H9 (cell line): Measurements from ENCODE around the gene RXFP1. TPM values are rescaled to one million over a fixed set of nuclear protein-coding genes. Genes with fewer than 3 reads are reported as not detected.

ENCODE experiments used
- DNase-seq: peaks from one replicate; pipeline ENCODE4 v3.0.0-alpha.2; 2017
- H2AFZ ChIP-seq: one replicate; pipeline ENCODE4 v1.6.1; 2013; ENCODE audit warnings: mild to moderate bottlenecking, low read length, control low read depth, moderate library complexity
- H2AK5ac ChIP-seq: 2 replicates; pipeline ENCODE4 v1.6.1; 2013; ENCODE audit warnings: low read length, control low read depth, mixed read lengths; ENCODE audit not compliant: insufficient read length
- H2BK120ac ChIP-seq: one replicate; pipeline ENCODE4 v1.6.1; 2013; ENCODE audit warnings: low read depth, mild to moderate bottlenecking, low read length, control low read depth, inconsistent platforms; ENCODE audit not compliant: poor library complexity, severe bottlenecking
- H2BK12ac ChIP-seq: 2 replicates; pipeline ENCODE4 v1.6.1; 2013; ENCODE audit warnings: low read length, control low read depth, mixed read lengths, low read depth; ENCODE audit not compliant: insufficient read length
- H2BK15ac ChIP-seq: 2 replicates; pipeline ENCODE4 v1.6.1; 2013; ENCODE audit warnings: low read depth, low read length, control low read depth
- H2BK20ac ChIP-seq: one replicate; pipeline ENCODE4 v1.6.1; 2013; ENCODE audit warnings: low read depth, mild to moderate bottlenecking, low read length, control low read depth, inconsistent platforms; ENCODE audit not compliant: poor library complexity, severe bottlenecking
- H2BK5ac ChIP-seq: 2 replicates; pipeline ENCODE4 v1.6.1; 2013; ENCODE audit warnings: low read length, control low read depth, mixed read lengths; ENCODE audit not compliant: insufficient read length
- H3K14ac ChIP-seq: 2 replicates; pipeline ENCODE4 v1.6.1; 2013; ENCODE audit warnings: low read length, control low read depth; ENCODE audit not compliant: insufficient read depth
- H3K18ac ChIP-seq: 2 replicates; pipeline ENCODE4 v1.6.1; 2013; ENCODE audit warnings: low read depth, mild to moderate bottlenecking, mixed read lengths, low read length, control low read depth; ENCODE audit not compliant: insufficient read length
- H3K23ac ChIP-seq: 2 replicates; pipeline ENCODE4 v1.6.1; 2013; ENCODE audit warnings: low read length, control low read depth, mixed read lengths, low read depth; ENCODE audit not compliant: insufficient read length
- H3K23me2 ChIP-seq: 2 replicates; pipeline ENCODE4 v1.6.1; 2013; ENCODE audit warnings: low read depth, mild to moderate bottlenecking, mixed read lengths, low read length, control low read depth; ENCODE audit not compliant: insufficient read length, poor library complexity, severe bottlenecking
- H3K27ac ChIP-seq: 2 replicates; pipeline ENCODE4 v1.5.1; 2013; ENCODE audit warnings: low read length, control low read depth, mixed read lengths, low read depth; ENCODE audit not compliant: insufficient read length
- H3K27me3 ChIP-seq: 2 replicates; pipeline ENCODE4 v1.6.1; 2013; ENCODE audit warnings: low read length, control low read depth, inconsistent platforms; ENCODE audit not compliant: insufficient read depth
- H3K4ac ChIP-seq: 2 replicates; pipeline ENCODE4 v1.6.1; 2013; ENCODE audit warnings: low read depth, mild to moderate bottlenecking, control low read depth, inconsistent platforms, low read length, moderate library complexity
- H3K4me1 ChIP-seq: 2 replicates; pipeline ENCODE4 v1.6.1; 2013; ENCODE audit warnings: low read length, control low read depth, inconsistent platforms; ENCODE audit not compliant: insufficient read depth
- H3K4me2 ChIP-seq: 2 replicates; pipeline ENCODE4 v1.6.1; 2013; ENCODE audit warnings: low read length, control low read depth, mixed read lengths; ENCODE audit not compliant: insufficient read length, insufficient read depth
- H3K56ac ChIP-seq: 2 replicates; pipeline ENCODE4 v1.6.1; 2013; ENCODE audit warnings: low read depth, mild to moderate bottlenecking, mixed read lengths, low read length, control low read depth; ENCODE audit not compliant: insufficient read length
- H3K79me1 ChIP-seq: 2 replicates; pipeline ENCODE4 v1.6.1; 2013; ENCODE audit warnings: low read depth, mild to moderate bottlenecking, moderate library complexity, low read length, control low read depth, inconsistent platforms; ENCODE audit not compliant: insufficient read depth, poor library complexity, severe bottlenecking
- H3K79me2 ChIP-seq: 2 replicates; pipeline ENCODE4 v1.6.1; 2013; ENCODE audit warnings: low read length, control low read depth, inconsistent platforms; ENCODE audit not compliant: insufficient read depth
- H3K9ac ChIP-seq: 2 replicates; pipeline ENCODE4 v1.6.1; 2013; ENCODE audit warnings: low read length, control low read depth, mixed read lengths; ENCODE audit not compliant: insufficient read length; ENCODE audit errors: extremely low read depth
- H3K9me3 ChIP-seq: one replicate; pipeline ENCODE4 v1.6.1; 2013; ENCODE audit warnings: low read depth, low read length, inconsistent platforms; ENCODE audit not compliant: control insufficient read depth
- H3T11ph ChIP-seq: one replicate; pipeline ENCODE4 v1.6.1; 2013; ENCODE audit warnings: mild to moderate bottlenecking, low read length, control low read depth, inconsistent platforms
- H4K20me1 ChIP-seq: one replicate; pipeline ENCODE4 v1.6.1; 2013; ENCODE audit not compliant: control insufficient read depth, insufficient read length, insufficient read depth
- H4K5ac ChIP-seq: 2 replicates; pipeline ENCODE4 v1.6.1; 2013; ENCODE audit warnings: low read depth, mild to moderate bottlenecking, mixed read lengths, low read length, control low read depth; ENCODE audit not compliant: insufficient read length
- H4K8ac ChIP-seq: replicated peaks from 2 replicates; pipeline ENCODE4 v1.6.1; 2013; ENCODE audit warnings: low read length, control low read depth, mixed read lengths, low read depth; ENCODE audit not compliant: insufficient read length
- H4K91ac ChIP-seq: 2 replicates; pipeline ENCODE4 v1.6.1; 2013; ENCODE audit warnings: low read depth, mild to moderate bottlenecking, moderate library complexity, mixed read lengths, low read length, control low read depth; ENCODE audit not compliant: insufficient read length
- H3K27ac Mint-ChIP-seq, 3 experiments: 2 replicates in 2 of 3; 3 replicates in 1 of 3; pipeline ENCODE4 v1.8.0; 2020 to 2021; ENCODE audit warnings: mixed read lengths in 3 of 3, mild to moderate bottlenecking in 1 of 3, moderate library complexity in 1 of 3
- H3K27me3 Mint-ChIP-seq: 2 replicates; pipeline ENCODE4 v1.8.0; 2021; ENCODE audit warnings: low read depth, mild to moderate bottlenecking, moderate library complexity, mixed read lengths
- H3K36me3 Mint-ChIP-seq, 3 experiments: 2 replicates in 2 of 3; 3 replicates in 1 of 3; pipeline ENCODE4 v1.8.0; 2020 to 2021; ENCODE audit warnings: low read depth in 3 of 3, mixed read lengths in 3 of 3; ENCODE audit not compliant: insufficient read depth in 1 of 3
- H3K4me1 Mint-ChIP-seq, 2 experiments: 2 replicates each; pipeline ENCODE4 v1.8.0; 2020; ENCODE audit warnings: mixed read lengths in 2 of 2
- H3K4me3 Mint-ChIP-seq, 2 experiments: 2 replicates in 1 of 2; 3 replicates in 1 of 2; pipeline ENCODE4 v1.8.0; 2020 to 2021; ENCODE audit warnings: mild to moderate bottlenecking in 2 of 2, mixed read lengths in 2 of 2, moderate library complexity in 1 of 2
- H3K9me3 Mint-ChIP-seq, 2 experiments: 2 replicates in 1 of 2; 3 replicates in 1 of 2; pipeline ENCODE4 v1.8.0; 2020; ENCODE audit warnings: mild to moderate bottlenecking in 2 of 2, mixed read lengths in 2 of 2, moderate library complexity in 1 of 2
- CTCF ChIP-seq: fragments of 200-600 bp; sonication (generic); conservative IDR thresholded peaks from 3 replicates; pipeline ENCODE4 v1.8.0; 2021; ENCODE audit warnings: antibody characterized with exemption, mild to moderate bottlenecking
- WGBS: extraction: QIAGEN DNeasy Blood & Tissue Kit; methylation state at CpG from one replicate; pipeline ENCODE4 v1.1.7; 2013; ENCODE audit warnings: missing lambda C conversion rate, low lambda C conversion rate, mixed read lengths; ENCODE audit not compliant: insufficient read length; ENCODE audit errors: extremely low coverage; 5-methylcytosine and 5-hydroxymethylcytosine counted together
- total RNA-seq: library from RNA; stranded (reverse); gene quantifications from 2 replicates; pipeline ENCODE4 v1.2.1, GENCODE V29; 2021

The RXFP1 gene
- total RNA-seq, 1 experiment from 2014 or later = 0.17 TPM

GRCh38 chr4:158630893-158631292 lies 109.2 kb downstream of the RXFP1 start:
- Histone ChIP-seq H3K27me3 (no peaks in the 10 kb centered on the region), H3K14ac (no peak overlapping the region), H2AK5ac (no peak overlapping the region), H3K56ac (no peak overlapping the region), H4K8ac (no peak overlapping the region), H4K5ac (no peak overlapping the region), H4K20me1 (no peaks in the 10 kb centered on the region), H3K79me1 (no peaks in the 10 kb centered on the region), H3K4me1 (no peaks in the 10 kb centered on the region), H3K23me2 (no peaks in the 10 kb centered on the region), H2BK15ac (no peak overlapping the region), H2AFZ (no peak overlapping the region), H3K9me3 (no peaks in the 10 kb centered on the region), H2BK20ac (no peak overlapping the region), H2BK5ac (no peak overlapping the region), H3K18ac (no peak overlapping the region), H3K79me2 (no peaks in the 10 kb centered on the region), H3K9ac (no peak overlapping the region), H3K23ac (no peak overlapping the region), H3T11ph (no peak overlapping the region), H3K4me2 (no peak overlapping the region), H2BK12ac (no peak overlapping the region), H4K91ac (no peak overlapping the region), H3K4ac (no peak overlapping the region), H3K27ac (no peak overlapping the region), H2BK120ac (no peak overlapping the region)
- no peaks in the 10 kb centered on the region for H3K36me3 Mint-ChIP-seq
- H3K4me3 Mint-ChIP-seq = no peak overlapping the region
- H3K27me3 Mint-ChIP-seq = no peaks in the 10 kb centered on the region
- H3K27ac Mint-ChIP-seq = no peak overlapping the region
- no peak for TF ChIP-seq CTCF
- no peak for DNase-seq
- no peaks in the 10 kb centered on the region for H3K9me3 Mint-ChIP-seq
- WGBS = no CpG with 5 or more reads among the region's 1 CpG
- no peaks in the 10 kb centered on the region for H3K4me1 Mint-ChIP-seq
